Brain microvascular endothelial cell (primary cell): ENCODE results near the gene ECEL1.
"Not testable (repeated sequence)": the region's sequence is repeated elsewhere in the genome, so short reads cannot be mapped to it uniquely, and the experiment has no call there.

Source experiments
- DNase-seq: peaks from one replicate; pipeline ENCODE4 v3.0.0-alpha.2; 2020
- H3K27ac ChIP-seq: fragments of 250-450 bp; sonication (Bioruptor Pico); 2 replicates; pipeline ENCODE4 v1.5.1; 2020; ENCODE audit warnings: mild to moderate bottlenecking, moderate library complexity
- H3K27me3 ChIP-seq: fragments of 250-450 bp; sonication (Bioruptor Pico); replicated peaks from 2 replicates; pipeline ENCODE4 v1.5.1; 2020; ENCODE audit warnings: mild to moderate bottlenecking
- H3K36me3 ChIP-seq: fragments of 250-450 bp; sonication (Bioruptor Pico); replicated peaks from 2 replicates; pipeline ENCODE4 v1.5.1; 2020; ENCODE audit warnings: mild to moderate bottlenecking
- H3K4me3 ChIP-seq: 2 replicates; pipeline ENCODE4 v1.5.1; 2011; ENCODE audit warnings: low read depth, mild to moderate bottlenecking, control low read depth, low read length, moderate library complexity
- in situ Hi-C: cut with HindIII; loops from 2 replicates; pipeline ENCODE4 v1.10.0; 2017; ENCODE audit warnings: low sequenced_read_pairs, low pct_ligation_motif_present
- TF ChIP-seq, protein P1 (sequence below): IDR thresholded peaks from 2 replicates; pipeline ENCODE4 v1.5.1; 2011; ENCODE audit warnings: low read depth, mild to moderate bottlenecking, moderate library complexity, low read length, control low read depth, inconsistent platforms; ENCODE audit errors: missing control alignments

The ECEL1 gene

GRCh38 chr2:232454630-232455029, 33.0 kb downstream of the ECEL1 start:
- DNase-seq: no peak
- Histone ChIP-seq H3K4me3 (no peak overlapping the region), H3K36me3 (no peaks in the 10 kb centered on the region), H3K27me3 (peaks cover 57% of the 10 kb centered on the region), H3K27ac (no peak overlapping the region)
- TF ChIP-seq, protein P1, sequence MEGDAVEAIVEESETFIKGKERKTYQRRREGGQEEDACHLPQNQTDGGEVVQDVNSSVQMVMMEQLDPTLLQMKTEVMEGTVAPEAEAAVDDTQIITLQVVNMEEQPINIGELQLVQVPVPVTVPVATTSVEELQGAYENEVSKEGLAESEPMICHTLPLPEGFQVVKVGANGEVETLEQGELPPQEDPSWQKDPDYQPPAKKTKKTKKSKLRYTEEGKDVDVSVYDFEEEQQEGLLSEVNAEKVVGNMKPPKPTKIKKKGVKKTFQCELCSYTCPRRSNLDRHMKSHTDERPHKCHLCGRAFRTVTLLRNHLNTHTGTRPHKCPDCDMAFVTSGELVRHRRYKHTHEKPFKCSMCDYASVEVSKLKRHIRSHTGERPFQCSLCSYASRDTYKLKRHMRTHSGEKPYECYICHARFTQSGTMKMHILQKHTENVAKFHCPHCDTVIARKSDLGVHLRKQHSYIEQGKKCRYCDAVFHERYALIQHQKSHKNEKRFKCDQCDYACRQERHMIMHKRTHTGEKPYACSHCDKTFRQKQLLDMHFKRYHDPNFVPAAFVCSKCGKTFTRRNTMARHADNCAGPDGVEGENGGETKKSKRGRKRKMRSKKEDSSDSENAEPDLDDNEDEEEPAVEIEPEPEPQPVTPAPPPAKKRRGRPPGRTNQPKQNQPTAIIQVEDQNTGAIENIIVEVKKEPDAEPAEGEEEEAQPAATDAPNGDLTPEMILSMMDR: no peak
- in situ Hi-C loops: no loop called here

DNA sequence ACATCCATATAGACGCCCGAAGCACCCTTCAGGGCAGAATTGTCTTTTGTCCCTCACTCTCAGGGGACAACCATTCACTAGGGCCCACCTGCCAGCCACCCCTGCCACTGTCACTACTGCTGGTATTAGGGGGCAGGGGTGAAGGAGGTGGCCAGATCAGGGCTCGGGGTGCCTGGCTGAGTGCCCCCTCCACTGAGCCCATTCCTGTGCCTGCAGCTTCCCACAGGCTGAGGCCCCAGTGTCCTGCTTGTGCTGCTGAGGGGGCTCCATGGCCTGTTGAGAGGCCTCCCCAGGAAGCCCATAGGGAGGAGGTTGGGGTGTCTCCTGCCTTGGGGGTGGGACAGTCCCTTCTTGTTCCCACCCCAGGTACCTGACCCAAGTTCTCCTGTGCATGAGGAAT, 36.0 kb downstream of the ECEL1 start:
- H3K4me3 ChIP-seq, H3K36me3 ChIP-seq, in situ Hi-C loops, H3K27ac ChIP-seq, DNase-seq: not testable (repeated sequence)
- H3K27me3 ChIP-seq: peaks cover 36% of the 10 kb centered on the region

DNA sequence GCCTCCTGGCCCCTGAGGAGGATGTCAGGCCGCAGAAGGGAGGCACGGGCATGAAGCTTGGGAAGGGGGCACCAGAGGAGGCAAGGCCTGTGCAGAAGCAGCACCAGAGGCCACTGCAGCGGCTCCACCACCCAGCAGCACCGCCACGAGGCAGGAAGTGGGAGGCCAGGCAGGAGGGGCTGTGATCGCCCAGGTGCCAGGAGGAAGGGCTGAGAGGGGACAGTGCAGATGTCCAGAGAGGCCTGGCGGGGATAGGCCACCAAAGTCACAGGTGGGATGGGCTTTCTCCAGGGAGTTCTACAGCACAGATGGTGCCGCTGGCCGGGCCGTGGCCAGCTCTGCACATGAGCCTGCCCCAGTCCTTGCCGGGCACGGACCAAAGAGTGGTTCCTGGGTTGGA, 37.7 kb downstream of the ECEL1 start:
- Histone ChIP-seq H3K27ac (no peak overlapping the region), H3K27me3 (peaks cover 21% of the 10 kb centered on the region), H3K36me3 (no peaks in the 10 kb centered on the region), H3K4me3 (no peak overlapping the region)
- no peak for DNase-seq
- in situ Hi-C loops: no loop called here
- TF ChIP-seq, protein P1: no peak

DNA sequence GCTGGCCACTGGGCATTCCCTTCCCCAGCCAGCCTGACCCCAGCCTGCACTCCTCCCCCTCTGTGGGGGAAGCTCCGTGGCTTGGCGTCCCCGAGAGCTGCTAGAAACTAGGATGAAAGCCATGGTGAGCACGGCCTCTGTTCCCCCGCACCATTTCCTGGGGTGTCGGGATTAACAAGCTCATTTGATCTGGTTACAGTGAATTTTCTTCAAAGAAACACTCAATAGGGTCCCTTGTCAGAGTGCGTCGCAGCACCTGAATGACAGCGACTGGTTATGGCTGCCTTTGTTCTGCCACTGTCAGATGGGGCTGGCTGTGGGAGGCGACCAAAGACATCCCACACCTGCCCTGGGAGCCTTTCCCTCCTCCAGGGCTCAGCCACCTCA, 39.3 kb downstream of the ECEL1 start:
- TF ChIP-seq, protein P1: no peak
- Histone ChIP-seq H3K27me3 (peaks cover 15% of the 10 kb centered on the region), H3K4me3 (no peak overlapping the region), H3K27ac (no peak overlapping the region), H3K36me3 (no peaks in the 10 kb centered on the region)
- no peak for DNase-seq
- in situ Hi-C loops: no loop called here

GRCh38 chr2:232447638-232448303, 39.9 kb downstream of the ECEL1 start:
- no peak for DNase-seq
- H3K27me3 ChIP-seq: peaks cover 13% of the 10 kb centered on the region
- in situ Hi-C loops: no loop called here
- TF ChIP-seq, protein P1: no peak
- H3K4me3 ChIP-seq: no peak overlapping the region
- no peak overlapping the region for H3K27ac ChIP-seq
- H3K36me3 ChIP-seq: no peaks in the 10 kb centered on the region

DNA sequence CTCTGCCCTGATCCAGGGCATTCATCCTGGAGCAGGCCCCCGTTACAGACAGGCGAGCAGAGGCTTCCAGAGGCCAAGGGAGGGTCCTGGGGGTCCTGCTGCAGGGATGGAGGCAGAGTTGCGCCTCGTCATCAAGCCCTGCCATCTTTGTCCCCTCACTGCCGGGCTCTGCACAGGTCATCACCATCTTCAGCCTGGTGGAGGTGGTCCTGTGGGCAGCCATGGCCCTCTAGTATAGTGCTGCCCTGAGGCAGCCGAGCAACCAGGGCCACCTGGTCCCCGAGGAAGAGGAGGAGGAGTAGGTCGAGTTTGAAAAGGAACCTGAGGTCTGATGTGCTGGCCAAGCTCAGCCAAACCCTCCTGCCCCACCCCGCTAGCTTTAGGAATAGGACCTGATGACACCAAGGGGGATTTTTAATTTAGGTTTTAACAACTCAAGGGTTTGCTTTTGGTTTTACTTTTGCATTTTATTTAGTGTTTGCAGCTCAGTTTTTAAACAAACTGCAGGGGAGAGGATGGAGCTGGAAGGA, 40.5 kb downstream of the ECEL1 start:
- H3K4me3 ChIP-seq: no peak overlapping the region
- peaks cover 12% of the 10 kb centered on the region for H3K27me3 ChIP-seq
- TF ChIP-seq, protein P1: no peak
- no peak for DNase-seq
- in situ Hi-C loops: no loop called here
- H3K36me3 ChIP-seq: no peaks in the 10 kb centered on the region
- no peak overlapping the region for H3K27ac ChIP-seq
